K562 (cell line): ENCODE results near the gene ZC3H12A. TPM values are rescaled to one million over a fixed set of nuclear protein-coding genes. Genes with fewer than 3 reads are reported as not detected.

Experiments used
- ARHGAP35 ChIP-seq: fragments of 450-650 bp; IDR thresholded peaks from 2 replicates; pipeline ENCODE4 v1.6.1; 2018; ENCODE audit not compliant: partially characterized antibody
- BRD9 ChIP-seq: fragments of 450-650 bp; IDR thresholded peaks from 2 replicates; pipeline ENCODE4 v1.6.1; 2018; ENCODE audit warnings: low read depth; ENCODE audit not compliant: partially characterized antibody
- CBX3 ChIP-seq, 2 experiments: IDR thresholded peaks; 1 replicate in 1 of 2; 2 replicates in 1 of 2; pipeline ENCODE4 v1.6.1; 2012; ENCODE audit warnings: inconsistent platforms in 2 of 2, low read length in 2 of 2, borderline replicate concordance in 1 of 2, control low read depth in 1 of 2
- EGR1 ChIP-seq: fragments of 450-650 bp; conservative IDR thresholded peaks from 2 replicates; pipeline ENCODE4 v1.6.1; 2017; ENCODE audit warnings: mild to moderate bottlenecking
- GABPB1 ChIP-seq: sonication (generic); formaldehyde crosslinking; IDR thresholded peaks from 2 replicates; pipeline ENCODE4 v1.8.0; 2022; ENCODE audit warnings: mild to moderate bottlenecking, missing genetic modification reagents
- HNRNPL ChIP-seq: fragments of 200-400 bp; formaldehyde crosslinking; IDR thresholded peaks from 2 replicates; pipeline ENCODE4 v1.6.1; 2017; ENCODE audit warnings: low read depth, mild to moderate bottlenecking, low read length
- HNRNPLL ChIP-seq: fragments of 200-400 bp; formaldehyde crosslinking; IDR thresholded peaks from 2 replicates; pipeline ENCODE4 v1.6.1; 2017; ENCODE audit warnings: low read length, low read depth, mild to moderate bottlenecking; ENCODE audit not compliant: poor library complexity, severe bottlenecking
- KAT8 ChIP-seq: fragments of 450-650 bp; IDR thresholded peaks from 2 replicates; pipeline ENCODE4 v1.6.1; 2016; ENCODE audit warnings: low read depth, mild to moderate bottlenecking
- MED1 ChIP-seq: sonication (generic); formaldehyde crosslinking; IDR thresholded peaks from 2 replicates; pipeline ENCODE4 v1.8.1; 2023; ENCODE audit warnings: missing genetic modification reagents, borderline replicate concordance
- NFXL1 ChIP-seq: fragments of 450-650 bp; formaldehyde crosslinking; IDR thresholded peaks from 2 replicates; pipeline ENCODE4 v1.4.0; 2021; ENCODE audit warnings: mild to moderate bottlenecking
- NFYB ChIP-seq: IDR thresholded peaks from 2 replicates; pipeline ENCODE4 v1.6.1; 2011; ENCODE audit warnings: mild to moderate bottlenecking, moderate library complexity; ENCODE audit not compliant: insufficient read length; ENCODE audit errors: extremely low read depth
- RHOXF2B ChIP-seq: fragments of 250-450 bp; sonication (Bioruptor Pico); conservative IDR thresholded peaks from 2 replicates; pipeline ENCODE4 v1.5.1; 2021
- RNF2 ChIP-seq: sonication (generic); IDR thresholded peaks from 2 replicates; pipeline ENCODE4 v1.6.1; 2016
- SOX6 ChIP-seq: fragments of 450-650 bp; IDR thresholded peaks from 2 replicates; pipeline ENCODE4 v1.6.1; 2014; ENCODE audit warnings: mild to moderate bottlenecking
- SP1 ChIP-seq: sonication (generic); formaldehyde crosslinking; IDR thresholded peaks from 2 replicates; pipeline ENCODE4 v1.8.1; 2022; ENCODE audit warnings: mild to moderate bottlenecking, missing genetic modification reagents
- ZNF143 ChIP-seq: sonication (generic); formaldehyde crosslinking; IDR thresholded peaks from 2 replicates; pipeline ENCODE4 v1.9.0; 2022; ENCODE audit warnings: mild to moderate bottlenecking, missing genetic modification reagents
- ZNF184 ChIP-seq: sonication (generic); formaldehyde crosslinking; IDR thresholded peaks from 2 replicates; pipeline ENCODE4 v1.5.0; 2020; ENCODE audit warnings: missing genetic modification reagents
- ZNF263 ChIP-seq: sonication (generic); formaldehyde crosslinking; IDR thresholded peaks from 2 replicates; pipeline ENCODE4 v1.8.0; 2022; ENCODE audit warnings: mild to moderate bottlenecking, missing genetic modification reagents, borderline replicate concordance
- ZNF318 ChIP-seq, 2 experiments: fragments of 450-650 bp; IDR thresholded peaks; 2 replicates each; pipeline ENCODE4 v1.6.1; 2016; ENCODE audit warnings: mild to moderate bottlenecking in 2 of 2, borderline replicate concordance in 1 of 2, low read depth in 1 of 2, moderate library complexity in 1 of 2
- polyA plus RNA-seq, 8 experiments: library from polyadenylated mRNA; depleted of rRNA in 4 of 8; stranded (reverse) in 5 of 8; unstranded in 3 of 8; fragments of >200 nt; fragmentation: Nextera tagmentation in 2 of 8; fragmentation: Illumina TruSeq in 1 of 8; extraction: Ambion mirVana in 2 of 8; extraction: Trizol in 1 of 8; gene quantifications; 2 replicates each; pipeline versions ENCODE4 v1.2.1 to v1.2.3, GENCODE V29; 2011 to 2014; ENCODE audit warnings: inconsistent platforms in 1 of 8, missing spikeins in 1 of 8
- total RNA-seq, 7 experiments: library from RNA; depleted of rRNA in 6 of 7; stranded (reverse); fragments of >200 nt in 6 of 7; fragmentation: Illumina TruSeq in 2 of 7; extraction: Trizol in 2 of 7; gene quantifications; 2 replicates each; pipeline versions ENCODE4 v1.2.1 to v1.2.3, GENCODE V29; 2011 to 2021; ENCODE audit warnings: low replicate concordance in 1 of 7
- TF ChIP-seq, protein P1 (sequence below): fragments of 450-650 bp; formaldehyde crosslinking; IDR thresholded peaks from 2 replicates; pipeline ENCODE4 v1.4.0; 2022; ENCODE audit warnings: missing genetic modification characterization

ZC3H12A gene
- total and polyA plus RNA-seq, 9 of the 15 experiments (the other 6 are each of a cell fraction or from before 2014, with no cell fraction given), result 0.14 to 9.4 (median 6.7) TPM

GRCh38 chr1:37479255-37480124 lies 5.1 kb downstream of the ZC3H12A start (continued):
- TF ChIP-seq, protein P1, sequence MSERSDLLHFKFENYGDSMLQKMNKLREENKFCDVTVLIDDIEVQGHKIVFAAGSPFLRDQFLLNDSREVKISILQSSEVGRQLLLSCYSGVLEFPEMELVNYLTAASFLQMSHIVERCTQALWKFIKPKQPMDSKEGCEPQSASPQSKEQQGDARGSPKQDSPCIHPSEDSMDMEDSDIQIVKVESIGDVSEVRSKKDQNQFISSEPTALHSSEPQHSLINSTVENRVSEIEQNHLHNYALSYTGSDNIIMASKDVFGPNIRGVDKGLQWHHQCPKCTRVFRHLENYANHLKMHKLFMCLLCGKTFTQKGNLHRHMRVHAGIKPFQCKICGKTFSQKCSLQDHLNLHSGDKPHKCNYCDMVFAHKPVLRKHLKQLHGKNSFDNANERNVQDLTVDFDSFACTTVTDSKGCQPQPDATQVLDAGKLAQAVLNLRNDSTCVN (CRISPR knock-in tag), result no peak; the same call in 1 of the 2 replicates
- TF ChIP-seq ZNF263 (CRISPR knock-in tag), result no peak
- no peak for TF ChIP-seq HNRNPLL
- no peak for TF ChIP-seq ZNF143 (CRISPR knock-in tag)
- no peak for TF ChIP-seq MED1 (CRISPR knock-in tag)
- TF ChIP-seq SOX6, result peak; percentile 46
- TF ChIP-seq RHOXF2B (CRISPR knock-in tag), result no peak
- TF ChIP-seq ZNF184, result no peak
- no peak for TF ChIP-seq ZNF318 (IDR thresholded peaks at IDR 0.05; ENCODE audit: borderline replicate concordance in 1 of 2, low read depth in 1 of 2)
- TF ChIP-seq NFYB, result no peak
- TF ChIP-seq KAT8, result no peak
- TF ChIP-seq NFXL1 (CRISPR knock-in tag), result no peak
- TF ChIP-seq ARHGAP35, result no peak
- TF ChIP-seq RNF2, result peak; percentile 73
- TF ChIP-seq BRD9, result no peak
- TF ChIP-seq CBX3 (IDR thresholded peaks at IDR 0.05; ENCODE audit: borderline replicate concordance in 1 of 2, low read length in 2 of 2), result peak in 1 of 2 experiments; percentile 34; a peak in 1 of 3 replicates
- no peak for TF ChIP-seq HNRNPL
- peak; percentile 44; the same call in 1 of the 2 replicates for TF ChIP-seq GABPB1
- TF ChIP-seq SP1 (CRISPR knock-in tag), result peak; percentile 58; the same call in 1 of the 2 replicates
- peak; percentile 99 for TF ChIP-seq EGR1
